HEK293 (cell line): ENCODE results near the gene RIMS4.
A peak's percentile ranks its signal among the peaks of the same experiment; 100 is the strongest.

Experiments
- CTCF ChIA-PET: fragments of 350-600 bp; formaldehyde crosslinking; extraction: SDS; loops from one replicate; lab custom pipeline; 2021; ENCODE audit warnings: antibody characterized with exemption; lab: Yijun Ruan, JAX
- POLR2A ChIA-PET: fragments of 300-600 bp; formaldehyde crosslinking; extraction: SDS; loops from one replicate; lab custom pipeline; 2020; ENCODE audit warnings: antibody characterized with exemption, inconsistent platforms; lab: Yijun Ruan, JAX
- H3K27ac ChIP-seq: fragments of 200-500 bp; sonication (Bioruptor generic); 2 replicates; pipeline ENCODE4 v1.5.1; 2014; ENCODE audit warnings: low read depth, low read length, control low read depth, inconsistent platforms; ENCODE audit errors: extremely low read depth
- H3K36me3 ChIP-seq, 2 experiments: fragments of 200-500 bp in 1 of 2; sonication (Bioruptor generic) in 1 of 2; 1 replicate in 1 of 2; 2 replicates in 1 of 2; pipeline ENCODE4 v1.5.1; 2014 to 2017; ENCODE audit warnings: inconsistent platforms in 2 of 2, low read length in 2 of 2; ENCODE audit not compliant: control insufficient read depth in 2 of 2, insufficient read depth in 1 of 2
- H3K4me1 ChIP-seq: fragments of 200-500 bp; sonication (Bioruptor generic); 2 replicates; pipeline ENCODE4 v1.5.1; 2014; ENCODE audit warnings: mild to moderate bottlenecking, low read length, inconsistent platforms; ENCODE audit not compliant: control insufficient read depth, insufficient read depth
- H3K4me3 ChIP-seq: 2 replicates; pipeline ENCODE4 v1.5.1; 2011; ENCODE audit warnings: low read depth, mild to moderate bottlenecking, control low read depth, low read length, moderate library complexity
- H3K9me3 ChIP-seq: fragments of 200-500 bp; sonication (Bioruptor generic); 2 replicates; pipeline ENCODE4 v1.5.1; 2014; ENCODE audit warnings: low read depth, low read length, inconsistent platforms; ENCODE audit not compliant: control insufficient read depth, insufficient read depth
- EGR2 ChIP-seq: fragments of 450-650 bp; formaldehyde crosslinking; IDR thresholded peaks from 2 replicates; pipeline ENCODE4 v1.5.1; 2016; ENCODE audit warnings: low read depth, missing biosample characterization, missing genetic modification characterization
- IKZF3 ChIP-seq: fragments of 450-650 bp; IDR thresholded peaks from 2 replicates; pipeline ENCODE4 v1.5.0; 2018; ENCODE audit warnings: missing biosample characterization, mild to moderate bottlenecking, missing genetic modification characterization, moderate library complexity
- SETDB1 ChIP-seq: IDR thresholded peaks from one replicate; pipeline ENCODE4 v1.6.1; 2017; ENCODE audit warnings: mild to moderate bottlenecking, low read length, moderate library complexity, mixed read lengths; ENCODE audit not compliant: insufficient read length
- ZBTB11 ChIP-seq: fragments of 450-650 bp; formaldehyde crosslinking; conservative IDR thresholded peaks from 2 replicates; pipeline ENCODE4 v1.5.1; 2016; ENCODE audit warnings: low read depth, missing biosample characterization, missing genetic modification characterization
- ZFHX2 ChIP-seq: fragments of 450-650 bp; formaldehyde crosslinking; conservative IDR thresholded peaks from 2 replicates; pipeline ENCODE4 v1.5.1; 2016; ENCODE audit warnings: missing biosample characterization, missing genetic modification characterization
- ZNF239 ChIP-seq: fragments of 450-650 bp; formaldehyde crosslinking; IDR thresholded peaks from 2 replicates; pipeline ENCODE4 v1.5.1; 2016; ENCODE audit warnings: missing biosample characterization, missing genetic modification characterization
- ZNF354C ChIP-seq: fragments of 450-650 bp; formaldehyde crosslinking; IDR thresholded peaks from 2 replicates; pipeline ENCODE4 v1.5.1; 2016; ENCODE audit warnings: missing biosample characterization, missing genetic modification characterization, low read depth, borderline replicate concordance
- ZNF626 ChIP-seq: fragments of 450-650 bp; sonication (Bioruptor Pico); formaldehyde crosslinking; IDR thresholded peaks from 2 replicates; pipeline ENCODE4 v1.5.1; 2018; ENCODE audit warnings: missing biosample characterization, missing genetic modification characterization, inconsistent platforms
- ZNF677 ChIP-seq: fragments of 450-650 bp; IDR thresholded peaks from 2 replicates; pipeline ENCODE4 v1.5.0; 2018; ENCODE audit warnings: missing biosample characterization, mild to moderate bottlenecking, missing genetic modification characterization, moderate library complexity
- TF ChIP-seq, protein P1 (sequence below): fragments of 450-650 bp; formaldehyde crosslinking; IDR thresholded peaks from 2 replicates; pipeline ENCODE4 v1.5.1; 2016; ENCODE audit warnings: missing biosample characterization, missing genetic modification characterization, borderline replicate concordance
- TF ChIP-seq, protein P2 (sequence below): fragments of 450-650 bp; formaldehyde crosslinking; IDR thresholded peaks from 2 replicates; pipeline ENCODE4 v1.5.1; 2016; ENCODE audit warnings: missing biosample characterization, missing genetic modification characterization
- TF ChIP-seq, protein P3 (sequence below): fragments of 450-650 bp; formaldehyde crosslinking; IDR thresholded peaks from 2 replicates; pipeline ENCODE4 v1.5.1; 2016; ENCODE audit warnings: missing biosample characterization, missing genetic modification characterization
- TF ChIP-seq, protein P4 (sequence below): fragments of 450-650 bp; formaldehyde crosslinking; IDR thresholded peaks from 2 replicates; pipeline ENCODE4 v1.5.1; 2017; ENCODE audit warnings: missing biosample characterization, missing genetic modification characterization

The RIMS4 gene

DNA sequence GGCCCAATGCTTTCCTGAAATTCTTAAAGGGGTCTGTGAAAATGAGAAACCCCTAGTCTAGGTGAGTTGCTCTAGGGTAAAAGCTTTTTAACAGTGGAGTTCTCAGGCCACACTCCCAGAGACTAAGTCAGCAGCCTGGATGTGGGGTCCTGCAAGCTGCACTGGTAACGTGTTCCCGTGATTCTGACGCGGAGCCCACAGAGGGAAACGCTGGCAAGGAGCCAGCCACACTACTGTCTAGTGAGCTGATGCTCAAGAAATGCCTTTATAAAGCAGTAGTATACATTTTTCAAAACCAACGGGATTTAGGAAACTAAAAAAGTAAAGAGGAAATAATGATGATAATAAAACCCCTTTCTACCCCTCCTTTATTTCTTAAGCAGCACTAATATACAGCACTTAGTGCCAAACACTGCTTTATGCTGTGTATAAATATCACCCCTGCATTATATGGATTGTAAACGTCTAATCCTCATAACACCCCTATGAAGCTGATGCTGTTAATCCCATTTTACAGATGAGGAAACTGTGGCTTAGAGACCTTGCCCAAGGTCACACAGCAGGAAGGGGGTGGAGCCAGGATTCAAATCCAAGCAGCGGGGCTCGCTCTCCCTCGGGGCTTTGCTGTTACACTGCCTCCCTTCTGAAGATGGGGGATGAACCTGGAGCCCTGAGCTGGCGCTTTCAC lies 39.7 kb downstream of the RIMS4 start:
- Histone ChIP-seq H3K4me1 (no peaks in the 10 kb centered on the region), H3K4me3 (no peak overlapping the region), H3K27ac (no peak overlapping the region), H3K36me3 (no peaks in the 10 kb centered on the region), H3K9me3 (no peaks in the 10 kb centered on the region)
- POLR2A ChIA-PET: no interaction called here
- no peak for TF ChIP-seq ZBTB11 (tag by site-specific recombination)
- TF ChIP-seq, protein P1, sequence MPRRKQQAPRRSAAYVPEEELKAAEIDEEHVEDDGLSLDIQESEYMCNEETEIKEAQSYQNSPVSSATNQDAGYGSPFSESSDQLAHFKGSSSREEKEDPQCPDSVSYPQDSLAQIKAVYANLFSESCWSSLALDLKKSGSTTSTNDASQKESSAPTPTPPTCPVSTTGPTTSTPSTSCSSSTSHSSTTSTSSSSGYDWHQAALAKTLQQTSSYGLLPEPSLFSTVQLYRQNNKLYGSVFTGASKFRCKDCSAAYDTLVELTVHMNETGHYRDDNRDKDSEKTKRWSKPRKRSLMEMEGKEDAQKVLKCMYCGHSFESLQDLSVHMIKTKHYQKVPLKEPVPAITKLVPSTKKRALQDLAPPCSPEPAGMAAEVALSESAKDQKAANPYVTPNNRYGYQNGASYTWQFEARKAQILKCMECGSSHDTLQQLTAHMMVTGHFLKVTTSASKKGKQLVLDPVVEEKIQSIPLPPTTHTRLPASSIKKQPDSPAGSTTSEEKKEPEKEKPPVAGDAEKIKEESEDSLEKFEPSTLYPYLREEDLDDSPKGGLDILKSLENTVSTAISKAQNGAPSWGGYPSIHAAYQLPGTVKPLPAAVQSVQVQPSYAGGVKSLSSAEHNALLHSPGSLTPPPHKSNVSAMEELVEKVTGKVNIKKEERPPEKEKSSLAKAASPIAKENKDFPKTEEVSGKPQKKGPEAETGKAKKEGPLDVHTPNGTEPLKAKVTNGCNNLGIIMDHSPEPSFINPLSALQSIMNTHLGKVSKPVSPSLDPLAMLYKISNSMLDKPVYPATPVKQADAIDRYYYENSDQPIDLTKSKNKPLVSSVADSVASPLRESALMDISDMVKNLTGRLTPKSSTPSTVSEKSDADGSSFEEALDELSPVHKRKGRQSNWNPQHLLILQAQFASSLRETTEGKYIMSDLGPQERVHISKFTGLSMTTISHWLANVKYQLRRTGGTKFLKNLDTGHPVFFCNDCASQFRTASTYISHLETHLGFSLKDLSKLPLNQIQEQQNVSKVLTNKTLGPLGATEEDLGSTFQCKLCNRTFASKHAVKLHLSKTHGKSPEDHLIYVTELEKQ (tag by site-specific recombination): no peak
- TF ChIP-seq ZNF354C (tag by site-specific recombination): no peak
- TF ChIP-seq IKZF3 (tag by site-specific recombination): no peak
- TF ChIP-seq, protein P2, sequence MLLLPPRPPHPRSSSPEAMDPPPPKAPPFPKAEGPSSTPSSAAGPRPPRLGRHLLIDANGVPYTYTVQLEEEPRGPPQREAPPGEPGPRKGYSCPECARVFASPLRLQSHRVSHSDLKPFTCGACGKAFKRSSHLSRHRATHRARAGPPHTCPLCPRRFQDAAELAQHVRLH: no peak
- TF ChIP-seq, protein P3, sequence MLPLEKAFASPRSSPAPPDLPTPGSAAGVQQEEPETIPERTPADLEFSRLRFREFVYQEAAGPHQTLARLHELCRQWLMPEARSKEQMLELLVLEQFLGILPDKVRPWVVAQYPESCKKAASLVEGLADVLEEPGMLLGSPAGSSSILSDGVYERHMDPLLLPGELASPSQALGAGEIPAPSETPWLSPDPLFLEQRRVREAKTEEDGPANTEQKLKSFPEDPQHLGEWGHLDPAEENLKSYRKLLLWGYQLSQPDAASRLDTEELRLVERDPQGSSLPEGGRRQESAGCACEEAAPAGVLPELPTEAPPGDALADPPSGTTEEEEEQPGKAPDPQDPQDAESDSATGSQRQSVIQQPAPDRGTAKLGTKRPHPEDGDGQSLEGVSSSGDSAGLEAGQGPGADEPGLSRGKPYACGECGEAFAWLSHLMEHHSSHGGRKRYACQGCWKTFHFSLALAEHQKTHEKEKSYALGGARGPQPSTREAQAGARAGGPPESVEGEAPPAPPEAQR: no peak
- TF ChIP-seq, protein P4, sequence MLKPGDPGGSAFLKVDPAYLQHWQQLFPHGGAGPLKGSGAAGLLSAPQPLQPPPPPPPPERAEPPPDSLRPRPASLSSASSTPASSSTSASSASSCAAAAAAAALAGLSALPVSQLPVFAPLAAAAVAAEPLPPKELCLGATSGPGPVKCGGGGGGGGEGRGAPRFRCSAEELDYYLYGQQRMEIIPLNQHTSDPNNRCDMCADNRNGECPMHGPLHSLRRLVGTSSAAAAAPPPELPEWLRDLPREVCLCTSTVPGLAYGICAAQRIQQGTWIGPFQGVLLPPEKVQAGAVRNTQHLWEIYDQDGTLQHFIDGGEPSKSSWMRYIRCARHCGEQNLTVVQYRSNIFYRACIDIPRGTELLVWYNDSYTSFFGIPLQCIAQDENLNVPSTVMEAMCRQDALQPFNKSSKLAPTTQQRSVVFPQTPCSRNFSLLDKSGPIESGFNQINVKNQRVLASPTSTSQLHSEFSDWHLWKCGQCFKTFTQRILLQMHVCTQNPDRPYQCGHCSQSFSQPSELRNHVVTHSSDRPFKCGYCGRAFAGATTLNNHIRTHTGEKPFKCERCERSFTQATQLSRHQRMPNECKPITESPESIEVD: no peak
- no peak for TF ChIP-seq ZNF626 (tag by site-specific recombination)
- no peak for TF ChIP-seq ZNF239 (tag by site-specific recombination)
- TF ChIP-seq ZNF677 (tag by site-specific recombination): no peak
- CTCF ChIA-PET: interaction anchor here (1.4 kb wide), 1 partner anchor 23 kb away, joined by 4 read pairs; no protein-coding TSS in a partner anchor

GRCh38 chr20:44769481-44769863 lies 40.9 kb downstream of the RIMS4 start:
- ChIA-PET POLR2A (no interaction called here), CTCF (interaction anchor here (3.0 kb wide), 1 partner anchor 22 kb away, joined by 14 read pairs; no protein-coding TSS in a partner anchor)
- TF ChIP-seq EGR2 (tag by site-specific recombination) (peak; percentile 97), SETDB1 (no peak), ZFHX2 (tag by site-specific recombination) (peak; percentile 94)

More at GRCh38 chr20:44769481-44769863, 40.9 kb downstream of the RIMS4 start:
- H3K4me1 ChIP-seq: no peaks in the 10 kb centered on the region
- H3K9me3 ChIP-seq: no peaks in the 10 kb centered on the region
- H3K36me3 ChIP-seq: no peaks in the 10 kb centered on the region
- no peak overlapping the region for H3K4me3 ChIP-seq
- no peak overlapping the region for H3K27ac ChIP-seq
